H1 (cell line): ENCODE data around the gene LCLAT1. TPM values are rescaled to one million over a fixed set of nuclear protein-coding genes. Genes with fewer than 3 reads are reported as not detected.

Experiments used
- GTF2F1 ChIP-seq: IDR thresholded peaks from 2 replicates; pipeline ENCODE4 v1.6.1; 2012; ENCODE audit warnings: low read depth, low read length, improper control_type of control experiment, borderline replicate concordance
- JUN ChIP-seq: IDR thresholded peaks from 2 replicates; pipeline ENCODE4 v1.6.1; 2011; ENCODE audit warnings: low read depth, mild to moderate bottlenecking, improper control_type of control experiment, low read length
- JUND ChIP-seq: IDR thresholded peaks from 2 replicates; pipeline ENCODE4 v1.6.1; 2011; ENCODE audit warnings: mild to moderate bottlenecking, improper control_type of control experiment, low read length
- RAD21 ChIP-seq, 2 experiments: IDR thresholded peaks in 1 of 2; conservative IDR thresholded peaks in 1 of 2; 2 replicates each; pipeline ENCODE4 v1.6.1; 2011; ENCODE audit warnings: low read depth in 2 of 2, low read length in 2 of 2, improper control_type of control experiment in 1 of 2, inconsistent platforms in 1 of 2, mild to moderate bottlenecking in 1 of 2, moderate library complexity in 1 of 2
- SP2 ChIP-seq: IDR thresholded peaks from 2 replicates; pipeline ENCODE4 v1.6.1; 2012; ENCODE audit warnings: mild to moderate bottlenecking, low read length, inconsistent platforms
- TAF7 ChIP-seq: optimal IDR thresholded peaks from 2 replicates; pipeline ENCODE3; 2011; ENCODE audit warnings: low read depth, mild to moderate bottlenecking, inconsistent platforms, low read length, moderate library complexity, borderline replicate concordance
- polyA plus RNA-seq, 7 experiments: library from polyadenylated mRNA; depleted of rRNA in 3 of 7; stranded (reverse) in 5 of 7; unstranded in 2 of 7; fragments of >200 nt in 5 of 7; fragments of 200-250 nt in 2 of 7; gene quantifications; 1 replicate in 5 of 7; 2 replicates in 1 of 7; 4 replicates in 1 of 7; pipeline versions ENCODE4 v1.2.1 to v1.2.3, GENCODE V29; 2011 to 2013; ENCODE audit warnings: missing spikeins in 2 of 7, mixed read lengths in 2 of 7
- total RNA-seq: library from RNA; stranded (reverse); fragmentation: NEBNext Ultra II Directional; extraction: Animal tissue kit (Norgen Biotek cat#: 25700); gene quantifications from 2 replicates; pipeline ENCODE4 v1.2.1, GENCODE V29; 2021

LCLAT1 gene
- total and polyA plus RNA-seq, 2 of the 8 experiments (the other 6 are each of a cell fraction or from before 2014, with no cell fraction given), result 7.6 to 22.0 TPM

- TF ChIP-seq JUND, result no peak
- no peak for TF ChIP-seq GTF2F1
- TF ChIP-seq TAF7, result no peak
- TF ChIP-seq JUN, result no peak
- TF ChIP-seq SP2, result no peak
- no peak for TF ChIP-seq RAD21 (IDR thresholded peaks at IDR 0.05 in 1 of 2, conservative IDR thresholded peaks at IDR 0.05 in 1 of 2; ENCODE audit: low read depth in 2 of 2, low read length in 2 of 2)
These were observed 231.5 kb downstream of the LCLAT1 start (continued) for GRCh38 chr2:30678410-30679137.
